Cardiac muscle cell (in vitro differentiated cells and primary cell): ENCODE results near the gene PIEZO2. TPM values are rescaled to one million over a fixed set of nuclear protein-coding genes. Genes with fewer than 3 reads are reported as not detected.
"Not testable (repeated sequence)": the region's sequence is repeated elsewhere in the genome, so short reads cannot be mapped to it uniquely, and the experiment has no call there.

Experiments used
- DNase-seq, 2 donors: peaks; one replicate each; pipeline versions ENCODE4 v3.0.0 to v3.0.0-alpha.2; 2010 to 2017; ENCODE audit warnings: low read depth in 1 of 2, low spot score in 1 of 2
- H3K27ac ChIP-seq: fragments of 200-600 bp; sonication (generic); 2 replicates; pipeline ENCODE4 v1.5.1; 2016
- H3K27me3 ChIP-seq: fragments of 200-600 bp; sonication (generic); 2 replicates; pipeline ENCODE4 v1.6.0; 2016; ENCODE audit warnings: control low read depth
- H3K36me3 ChIP-seq: fragments of 200-600 bp; sonication (generic); 2 replicates; pipeline ENCODE4 v1.5.1; 2016; ENCODE audit warnings: control low read depth
- H3K4me1 ChIP-seq: fragments of 200-600 bp; sonication (generic); 2 replicates; pipeline ENCODE4 v1.8.1; 2017; ENCODE audit warnings: low read depth, mild to moderate bottlenecking, mixed run types
- H3K4me3 ChIP-seq: fragments of 200-600 bp; sonication (generic); 2 replicates; pipeline ENCODE4 v1.5.1; 2016; ENCODE audit warnings: mild to moderate bottlenecking
- H3K9me3 ChIP-seq: fragments of 200-600 bp; sonication (generic); 2 replicates; pipeline ENCODE4 v1.5.1; 2017; ENCODE audit warnings: low read depth, mild to moderate bottlenecking, control low read depth
- polyA plus RNA-seq: library from polyadenylated mRNA; unstranded; fragments of >200 nt; fragmentation: Nextera tagmentation; extraction: Ambion mirVana; gene quantifications from 2 replicates; pipeline ENCODE4 v1.2.1, GENCODE V29; 2016
- total RNA-seq: library from RNA; depleted of rRNA; stranded (reverse); fragments of >200 nt; gene quantifications from 2 replicates; pipeline ENCODE4 v1.2.3, GENCODE V29; 2016
- TF ChIP-seq, protein P1 (sequence below): IDR thresholded peaks from 2 replicates; pipeline ENCODE4 v1.5.1; 2012; ENCODE audit warnings: low read depth, mild to moderate bottlenecking, low read length

Gene PIEZO2
- total and polyA plus RNA-seq, 2 experiments from 2014 or later = 0.04 to 0.69 TPM

DNA sequence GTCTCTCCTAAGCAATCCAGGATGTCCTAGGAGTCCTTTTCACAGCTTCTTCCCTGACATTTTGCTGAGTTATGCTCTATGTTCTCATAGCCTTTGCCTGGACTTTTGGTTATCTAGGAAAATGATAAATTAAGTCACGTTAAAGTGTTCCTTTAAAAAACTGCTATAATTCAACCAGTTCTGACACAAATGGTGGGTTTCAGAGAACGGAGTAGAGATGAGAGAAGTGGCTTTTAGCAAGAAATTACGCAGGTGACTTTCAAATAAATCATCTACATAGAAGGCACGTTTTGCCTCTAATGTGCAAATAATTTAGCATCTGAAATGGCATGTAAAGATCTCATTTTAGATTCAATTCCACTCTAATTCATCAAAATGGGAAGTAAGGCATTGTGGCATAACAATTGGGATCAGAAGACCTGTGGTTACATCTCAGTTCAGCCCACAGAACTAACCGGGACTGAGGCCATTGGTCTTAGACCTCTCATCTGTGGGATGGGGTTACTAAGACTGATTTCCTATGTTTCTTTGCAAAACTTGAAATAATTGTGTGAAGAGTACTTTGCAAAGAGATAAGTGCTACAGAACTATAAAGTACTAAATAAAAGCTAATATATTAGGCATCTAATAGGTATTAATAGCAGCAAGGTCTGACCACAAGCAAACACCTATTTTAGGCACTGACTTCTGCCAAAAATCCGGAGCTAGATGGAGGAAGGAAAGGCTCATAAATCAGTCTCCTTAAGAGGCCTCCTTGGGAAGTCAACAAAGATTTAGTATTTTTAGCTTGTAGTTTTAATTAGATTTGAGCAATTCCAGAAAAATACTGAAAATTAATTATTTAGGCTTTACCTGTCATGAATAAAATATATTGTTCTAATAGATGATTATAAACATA lies 211.4 kb downstream of the PIEZO2 start:
- TF ChIP-seq, protein P1, sequence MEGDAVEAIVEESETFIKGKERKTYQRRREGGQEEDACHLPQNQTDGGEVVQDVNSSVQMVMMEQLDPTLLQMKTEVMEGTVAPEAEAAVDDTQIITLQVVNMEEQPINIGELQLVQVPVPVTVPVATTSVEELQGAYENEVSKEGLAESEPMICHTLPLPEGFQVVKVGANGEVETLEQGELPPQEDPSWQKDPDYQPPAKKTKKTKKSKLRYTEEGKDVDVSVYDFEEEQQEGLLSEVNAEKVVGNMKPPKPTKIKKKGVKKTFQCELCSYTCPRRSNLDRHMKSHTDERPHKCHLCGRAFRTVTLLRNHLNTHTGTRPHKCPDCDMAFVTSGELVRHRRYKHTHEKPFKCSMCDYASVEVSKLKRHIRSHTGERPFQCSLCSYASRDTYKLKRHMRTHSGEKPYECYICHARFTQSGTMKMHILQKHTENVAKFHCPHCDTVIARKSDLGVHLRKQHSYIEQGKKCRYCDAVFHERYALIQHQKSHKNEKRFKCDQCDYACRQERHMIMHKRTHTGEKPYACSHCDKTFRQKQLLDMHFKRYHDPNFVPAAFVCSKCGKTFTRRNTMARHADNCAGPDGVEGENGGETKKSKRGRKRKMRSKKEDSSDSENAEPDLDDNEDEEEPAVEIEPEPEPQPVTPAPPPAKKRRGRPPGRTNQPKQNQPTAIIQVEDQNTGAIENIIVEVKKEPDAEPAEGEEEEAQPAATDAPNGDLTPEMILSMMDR = no peak
- Histone ChIP-seq H3K4me1 (no peaks in the 10 kb centered on the region), H3K27me3 (no peaks in the 10 kb centered on the region), H3K4me3 (no peak overlapping the region), H3K9me3 (no peaks in the 10 kb centered on the region), H3K27ac (no peak overlapping the region), H3K36me3 (no peaks in the 10 kb centered on the region)
- no peak for DNase-seq

DNA sequence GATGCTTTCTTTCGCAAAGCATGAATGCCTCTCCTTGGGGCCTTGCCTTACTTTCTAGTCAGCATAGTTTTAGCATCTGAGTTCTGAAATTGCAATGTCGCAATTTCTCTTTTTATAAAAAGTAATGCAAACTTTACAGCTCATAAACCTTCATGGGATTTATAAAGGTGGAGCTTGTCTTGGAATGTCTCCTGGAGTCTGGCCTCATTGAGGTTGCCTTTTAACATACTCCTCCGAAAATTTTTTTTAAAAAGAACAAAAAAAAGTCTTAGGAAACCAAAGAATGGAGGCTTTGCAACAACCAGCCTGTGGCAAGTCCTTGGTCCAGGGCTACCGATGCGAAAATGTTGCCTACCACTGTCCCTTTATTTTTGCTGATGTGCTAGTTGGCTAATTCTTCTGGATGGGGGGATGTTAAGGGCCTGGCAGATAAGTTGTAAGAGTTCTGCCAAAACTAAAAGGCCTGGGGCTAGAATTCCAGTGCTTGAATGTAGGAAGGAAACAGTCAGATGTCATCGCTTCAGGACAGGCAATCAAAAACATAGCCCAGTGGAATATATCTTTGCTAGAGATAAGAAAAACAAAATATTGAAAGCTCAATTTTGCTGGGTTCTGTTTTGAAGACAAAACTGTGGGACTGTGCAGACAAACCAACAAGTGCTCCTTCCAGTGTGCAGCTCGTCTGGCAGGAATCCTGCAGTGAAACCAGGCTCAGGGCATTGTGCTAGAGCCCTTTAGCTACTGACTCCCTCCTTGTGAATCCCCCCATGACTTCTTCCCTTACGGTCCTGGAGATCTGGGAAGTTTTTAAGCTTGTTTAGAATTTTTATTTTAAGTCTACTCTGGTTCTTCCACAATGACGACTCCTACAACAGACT lies 213.0 kb downstream of the PIEZO2 start:
- no peak overlapping the region for H3K4me3 ChIP-seq
- H3K36me3 ChIP-seq = no peaks in the 10 kb centered on the region
- peak in 1 of 2 donors; percentile 70 for DNase-seq
- H3K27ac ChIP-seq = no peak overlapping the region
- TF ChIP-seq, protein P1 = no peak
- no peaks in the 10 kb centered on the region for H3K27me3 ChIP-seq
- H3K9me3 ChIP-seq = no peaks in the 10 kb centered on the region
- no peaks in the 10 kb centered on the region for H3K4me1 ChIP-seq

DNA sequence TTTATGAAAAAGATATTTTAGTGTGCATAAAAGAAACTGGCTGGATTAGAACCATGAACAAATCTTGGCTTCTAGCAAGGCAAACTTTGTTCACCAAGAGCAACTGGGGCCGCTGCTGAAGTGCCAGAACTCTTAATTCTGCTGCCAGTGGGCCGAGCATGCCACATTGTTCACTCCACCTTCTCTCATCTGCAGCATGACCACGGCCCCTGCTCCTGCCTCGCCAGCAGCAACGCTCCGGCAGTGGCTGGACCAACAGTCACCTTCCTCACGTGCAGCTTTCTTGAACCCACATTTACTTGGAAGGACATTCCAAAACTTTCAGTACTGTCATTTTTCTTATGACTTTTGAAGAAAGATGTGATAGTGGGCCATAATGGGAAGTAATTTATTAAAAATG lies 213.8 kb downstream of the PIEZO2 start:
- Histone ChIP-seq H3K27ac (no peak overlapping the region), H3K4me1 (no peaks in the 10 kb centered on the region), H3K27me3 (no peaks in the 10 kb centered on the region), H3K9me3 (no peaks in the 10 kb centered on the region), H3K4me3 (no peak overlapping the region), H3K36me3 (no peaks in the 10 kb centered on the region)
- TF ChIP-seq, protein P1 = no peak
- DNase-seq = no peak

DNA sequence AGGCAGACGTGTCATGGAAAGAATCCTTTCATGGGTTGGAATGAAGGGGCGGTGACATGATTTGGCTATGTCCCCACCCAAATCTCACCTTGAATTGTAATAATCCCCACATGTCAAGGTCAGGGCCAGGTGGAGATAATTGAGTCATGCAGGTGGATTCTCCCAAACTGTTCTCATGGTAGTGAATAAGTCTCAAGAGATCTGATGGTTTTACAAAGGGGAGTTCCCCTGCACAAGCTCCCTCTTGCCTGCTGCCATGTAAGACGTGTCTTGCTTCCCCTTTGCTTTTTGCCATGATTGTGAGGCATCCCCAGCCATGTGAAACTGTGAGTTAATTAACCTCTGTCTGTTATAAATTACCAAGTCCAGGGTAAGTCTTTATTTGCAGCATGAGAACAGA lies 215.7 kb downstream of the PIEZO2 start:
- H3K36me3 ChIP-seq, H3K9me3 ChIP-seq, H3K4me1 ChIP-seq, H3K27me3 ChIP-seq, DNase-seq, H3K4me3 ChIP-seq, H3K27ac ChIP-seq: not testable (repeated sequence)

DNA sequence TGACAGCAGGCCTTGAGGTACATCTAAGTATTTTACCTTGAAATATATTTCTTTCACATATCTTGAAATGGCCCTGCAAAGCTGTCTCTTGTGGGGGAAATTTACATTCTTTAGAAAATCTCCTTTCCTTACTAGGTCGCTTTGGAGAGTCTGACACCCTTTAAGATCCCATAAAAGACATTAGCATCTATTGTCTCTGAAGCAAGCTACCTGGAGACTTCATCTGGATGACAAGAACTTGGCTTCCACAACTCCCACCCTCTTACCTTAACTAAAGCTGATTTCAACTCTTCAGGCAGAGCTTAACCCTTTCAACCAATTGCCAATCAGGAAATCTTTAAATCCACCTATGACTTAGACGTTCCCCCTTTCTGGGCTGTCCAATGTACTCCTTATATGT lies 219.3 kb downstream of the PIEZO2 start:
- H3K36me3 ChIP-seq = no peaks in the 10 kb centered on the region
- no peaks in the 10 kb centered on the region for H3K9me3 ChIP-seq
- H3K4me1 ChIP-seq = no peaks in the 10 kb centered on the region
- TF ChIP-seq, protein P1 = no peak
- no peak overlapping the region for H3K4me3 ChIP-seq
- H3K27me3 ChIP-seq = no peaks in the 10 kb centered on the region
- H3K27ac ChIP-seq = no peak overlapping the region
- no peak for DNase-seq
